ENCODE measurements around the gene DHX15. TPM values are rescaled to one million over a fixed set of nuclear protein-coding genes. Genes with fewer than 3 reads are reported as not detected.

Gene DHX15
- total RNA-seq, 1 donor from 2014 or later = 77.4 TPM

GRCh38 chr4:24517676-24518075 is 66.7 kb downstream of the DHX15 start:
- peaks cover 4% of the 10 kb centered on the region for H3K36me3 Mint-ChIP-seq (ENCODE audit: low read depth)
- no peak overlapping the region for H3K27ac Mint-ChIP-seq (ENCODE audit: unreplicated experiment)
- no peaks in the 10 kb centered on the region for H3K27me3 Mint-ChIP-seq (ENCODE audit: low read depth)
- no peak overlapping the region for H3K4me3 Mint-ChIP-seq (ENCODE audit: unreplicated experiment)
- TF ChIP-seq CTCF (IDR thresholded peaks at IDR 0.05) = no peak
- no peak for DNase-seq (ENCODE audit: low spot score)
- H3K4me1 Mint-ChIP-seq (ENCODE audit: low read depth) = peaks cover 30% of the 10 kb centered on the region
- no peaks in the 10 kb centered on the region for H3K9me3 Mint-ChIP-seq (ENCODE audit: low read depth)

- Mint-ChIP-seq H3K27me3 (ENCODE audit: low read depth) (no peaks in the 10 kb centered on the region), H3K27ac (ENCODE audit: unreplicated experiment) (no peak overlapping the region), H3K36me3 (ENCODE audit: low read depth) (peaks cover 3% of the 10 kb centered on the region), H3K4me3 (ENCODE audit: unreplicated experiment) (no peak overlapping the region), H3K4me1 (ENCODE audit: low read depth) (peaks cover 30% of the 10 kb centered on the region), H3K9me3 (ENCODE audit: low read depth) (no peaks in the 10 kb centered on the region)
- TF ChIP-seq CTCF (IDR thresholded peaks at IDR 0.05) = no peak
- DNase-seq (ENCODE audit: low spot score) = no peak
Measured at GRCh38 chr4:24516926-24517325, 67.4 kb downstream of the DHX15 start.

- Mint-ChIP-seq H3K27ac (ENCODE audit: unreplicated experiment) (no peak overlapping the region), H3K9me3 (ENCODE audit: low read depth) (no peaks in the 10 kb centered on the region), H3K4me3 (ENCODE audit: unreplicated experiment) (no peak overlapping the region), H3K4me1 (ENCODE audit: low read depth) (peaks cover 27% of the 10 kb centered on the region), H3K27me3 (ENCODE audit: low read depth) (no peaks in the 10 kb centered on the region), H3K36me3 (ENCODE audit: low read depth) (peaks cover 3% of the 10 kb centered on the region)
- DNase-seq (ENCODE audit: low spot score) = no peak
- TF ChIP-seq CTCF (IDR thresholded peaks at IDR 0.05) = no peak
Measured at GRCh38 chr4:24515698-24516097, 68.7 kb downstream of the DHX15 start.

GRCh38 chr4:24514808-24515207 is 69.5 kb downstream of the DHX15 start:
- Mint-ChIP-seq H3K9me3 (ENCODE audit: low read depth) (no peaks in the 10 kb centered on the region), H3K4me1 (ENCODE audit: low read depth) (peaks cover 23% of the 10 kb centered on the region), H3K36me3 (ENCODE audit: low read depth) (peaks cover 5% of the 10 kb centered on the region), H3K27ac (ENCODE audit: unreplicated experiment) (no peak overlapping the region), H3K27me3 (ENCODE audit: low read depth) (no peaks in the 10 kb centered on the region), H3K4me3 (ENCODE audit: unreplicated experiment) (no peak overlapping the region)
- DNase-seq (ENCODE audit: low spot score) = no peak
- TF ChIP-seq CTCF (IDR thresholded peaks at IDR 0.05) = peak; percentile 61

GRCh38 chr4:24513718-24514117 is 70.6 kb downstream of the DHX15 start:
- no peak for DNase-seq (ENCODE audit: low spot score)
- Mint-ChIP-seq H3K4me3 (ENCODE audit: unreplicated experiment) (no peak overlapping the region), H3K27me3 (ENCODE audit: low read depth) (no peaks in the 10 kb centered on the region), H3K36me3 (ENCODE audit: low read depth) (peaks cover 8% of the 10 kb centered on the region), H3K4me1 (ENCODE audit: low read depth) (peaks cover 15% of the 10 kb centered on the region), H3K27ac (ENCODE audit: unreplicated experiment) (no peak overlapping the region), H3K9me3 (ENCODE audit: low read depth) (no peaks in the 10 kb centered on the region)
- no peak for TF ChIP-seq CTCF (IDR thresholded peaks at IDR 0.05)

Data from chondrocyte (in vitro differentiated cells).